A673 (cell line): ENCODE data around the gene VAT1.

Experiments
- CTCF ChIP-seq: fragments of 300-800, 200-600 bp; sonication (generic); conservative IDR thresholded peaks from 2 replicates; pipeline ENCODE4 v1.5.1; 2017; ENCODE audit warnings: low read depth, mild to moderate bottlenecking, antibody characterized with exemption, low read length, moderate library complexity, mixed read lengths
- EZH2 ChIP-seq: fragments of 200-600 bp; sonication (generic); IDR thresholded peaks from 2 replicates; pipeline ENCODE4 v1.6.1; 2017; ENCODE audit warnings: borderline replicate concordance, low read depth, mild to moderate bottlenecking, mixed read lengths, antibody characterized with exemption, low read length; ENCODE audit not compliant: poor library complexity, severe bottlenecking

GRCh38 chr17:42985225-42985624, 37.0 kb downstream of the VAT1 start:
- TF ChIP-seq CTCF = no peak
- TF ChIP-seq EZH2 = no peak
